ENCODE measurements around the gene CLEC4A. TPM values are rescaled to one million over a fixed set of nuclear protein-coding genes. Genes with fewer than 3 reads are reported as not detected.

CLEC4A gene
- total and polyA plus RNA-seq, 2 of the 13 experiments (the other 11 are each of a cell fraction or from before 2014, with no cell fraction given), result 0.55 TPM; not detected in 1

DNA sequence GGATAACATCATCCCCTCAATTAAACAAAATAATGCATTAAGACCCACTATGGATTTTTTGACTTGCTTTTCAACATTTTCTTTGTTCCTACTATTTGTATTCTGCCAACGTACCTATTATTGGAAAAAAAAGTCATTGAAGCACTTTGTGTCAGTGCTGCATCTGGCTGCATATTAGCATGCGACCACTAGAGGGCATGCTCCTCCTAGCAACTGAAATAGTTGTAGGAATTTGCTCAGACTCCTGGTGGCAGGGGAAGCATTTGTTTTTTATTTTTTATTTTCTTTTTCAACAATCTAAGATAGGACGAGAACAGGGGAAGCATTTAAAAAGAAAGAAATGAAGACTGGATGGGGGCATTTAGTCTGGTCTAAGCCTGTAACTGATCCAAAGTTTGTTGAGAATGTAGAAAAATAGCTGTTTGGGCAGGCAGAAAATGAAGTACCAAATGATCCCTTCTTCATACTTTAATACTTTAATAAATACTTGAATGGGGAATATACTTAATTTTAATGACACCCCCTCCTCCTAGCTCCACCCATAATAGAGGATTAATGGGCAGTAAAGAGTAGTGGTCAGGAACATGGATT lies 14.5 kb upstream of the CLEC4A start:
- ChIA-PET CTCF (ENCODE audit: low intra/inter-chr PET ratio, low total read pairs) (interaction anchor here (0.9 to 2.2 kb wide), 3 partner anchors 63 to 129 kb away, joined by 3 to 18 read pairs (median 6); no protein-coding TSS in a partner anchor), POLR2A (no interaction called here)
- Histone ChIP-seq H3K9me3 (ENCODE audit: low read length) (no peaks in the 10 kb centered on the region), H3K79me2 (ENCODE audit: insufficient read depth, low read length) (no peaks in the 10 kb centered on the region), H3K27me3 (ENCODE audit: control insufficient read depth in 1 of 2, insufficient read depth in 2 of 2, low read length in 2 of 2) (no peaks in the 10 kb centered on the region), H3K4me1 (ENCODE audit: insufficient read depth, low read length) (no peaks in the 10 kb centered on the region), H3K27ac (ENCODE audit: extremely low read length, insufficient read depth, low read length) (no peak overlapping the region), H4K20me1 (ENCODE audit: insufficient read depth, low read length) (no peaks in the 10 kb centered on the region), H3K36me3 (replicated peaks in 1 of 2; ENCODE audit: control insufficient read depth in 1 of 2, insufficient read depth in 2 of 2, low read length in 2 of 2) (no peaks in the 10 kb centered on the region), H3K4me2 (ENCODE audit: low read depth, low read length) (no peak overlapping the region), H3K4me3 (replicated peaks in 1 of 3; ENCODE audit: insufficient read depth in 1 of 3, low read depth in 2 of 3, low read length in 3 of 3) (no peak overlapping the region), H2AFZ (ENCODE audit: low read length) (no peak overlapping the region), H3K9ac (ENCODE audit: insufficient read depth, low read depth, low read length) (no peak overlapping the region)
- DNase-seq (ENCODE audit: low spot score), result peak; percentile 62
- no TSS peak for BruUV-seq (replicated peaks)
- peak; percentile 77 for FAIRE-seq
- intact Hi-C loops (cut with micrococcal nuclease; ENCODE audit: unreplicated experiment), result loop anchor here (2.0 kb wide), 1 partner anchor 128 kb away; no protein-coding TSS in a partner anchor
- ATAC-seq, result peak; percentile 70
- WGBS (ENCODE audit: low lambda C conversion rate), result 11% methylated on average over 3 of the region's 3 CpGs
- in situ Hi-C loops (cut with HindIII; ENCODE audit: extremely low pct_ligation_motif_present, low pct_unique_long_range_greater_than_20kb), result loop anchor here (25.0 kb wide), 1 partner anchor 128 kb away; the partner anchor contains the start of gene FAM90A1
- TF ChIP-seq, protein P1, sequence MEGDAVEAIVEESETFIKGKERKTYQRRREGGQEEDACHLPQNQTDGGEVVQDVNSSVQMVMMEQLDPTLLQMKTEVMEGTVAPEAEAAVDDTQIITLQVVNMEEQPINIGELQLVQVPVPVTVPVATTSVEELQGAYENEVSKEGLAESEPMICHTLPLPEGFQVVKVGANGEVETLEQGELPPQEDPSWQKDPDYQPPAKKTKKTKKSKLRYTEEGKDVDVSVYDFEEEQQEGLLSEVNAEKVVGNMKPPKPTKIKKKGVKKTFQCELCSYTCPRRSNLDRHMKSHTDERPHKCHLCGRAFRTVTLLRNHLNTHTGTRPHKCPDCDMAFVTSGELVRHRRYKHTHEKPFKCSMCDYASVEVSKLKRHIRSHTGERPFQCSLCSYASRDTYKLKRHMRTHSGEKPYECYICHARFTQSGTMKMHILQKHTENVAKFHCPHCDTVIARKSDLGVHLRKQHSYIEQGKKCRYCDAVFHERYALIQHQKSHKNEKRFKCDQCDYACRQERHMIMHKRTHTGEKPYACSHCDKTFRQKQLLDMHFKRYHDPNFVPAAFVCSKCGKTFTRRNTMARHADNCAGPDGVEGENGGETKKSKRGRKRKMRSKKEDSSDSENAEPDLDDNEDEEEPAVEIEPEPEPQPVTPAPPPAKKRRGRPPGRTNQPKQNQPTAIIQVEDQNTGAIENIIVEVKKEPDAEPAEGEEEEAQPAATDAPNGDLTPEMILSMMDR (CRISPR knock-in tag; IDR thresholded peaks at IDR 0.05), result peak; percentile 84
- peak; percentile 88 for TF ChIP-seq STAG1 (CRISPR knock-in tag; IDR thresholded peaks at IDR 0.05)
- TF ChIP-seq XRCC5 (optimal IDR thresholded peaks at IDR 0.05; ENCODE audit: low read length), result peak; percentile 54
- TF ChIP-seq RAD21 (CRISPR knock-in tag; IDR thresholded peaks at IDR 0.05), result peak; percentile 67
- TF ChIP-seq TEAD3 (CRISPR knock-in tag; optimal IDR thresholded peaks at IDR 0.05; ENCODE audit: borderline replicate concordance), result peak; percentile 42
- no peak for TF ChIP-seq FOXA1 (IDR thresholded peaks at IDR 0.05)
- TF ChIP-seq FOXA1 (CRISPR knock-in tag; IDR thresholded peaks at IDR 0.05), result no peak
- TF ChIP-seq, protein P2, sequence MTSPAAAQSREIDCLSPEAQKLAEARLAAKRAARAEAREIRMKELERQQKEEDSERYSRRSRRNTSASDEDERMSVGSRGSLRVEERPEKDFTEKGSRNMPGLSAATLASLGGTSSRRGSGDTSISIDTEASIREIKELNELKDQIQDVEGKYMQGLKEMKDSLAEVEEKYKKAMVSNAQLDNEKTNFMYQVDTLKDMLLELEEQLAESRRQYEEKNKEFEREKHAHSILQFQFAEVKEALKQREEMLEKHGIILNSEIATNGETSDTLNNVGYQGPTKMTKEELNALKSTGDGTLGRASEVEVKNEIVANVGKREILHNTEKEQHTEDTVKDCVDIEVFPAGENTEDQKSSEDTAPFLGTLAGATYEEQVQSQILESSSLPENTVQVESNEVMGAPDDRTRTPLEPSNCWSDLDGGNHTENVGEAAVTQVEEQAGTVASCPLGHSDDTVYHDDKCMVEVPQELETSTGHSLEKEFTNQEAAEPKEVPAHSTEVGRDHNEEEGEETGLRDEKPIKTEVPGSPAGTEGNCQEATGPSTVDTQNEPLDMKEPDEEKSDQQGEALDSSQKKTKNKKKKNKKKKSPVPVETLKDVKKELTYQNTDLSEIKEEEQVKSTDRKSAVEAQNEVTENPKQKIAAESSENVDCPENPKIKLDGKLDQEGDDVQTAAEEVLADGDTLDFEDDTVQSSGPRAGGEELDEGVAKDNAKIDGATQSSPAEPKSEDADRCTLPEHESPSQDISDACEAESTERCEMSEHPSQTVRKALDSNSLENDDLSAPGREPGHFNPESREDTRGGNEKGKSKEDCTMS (CRISPR knock-in tag; conservative IDR thresholded peaks at IDR 0.05), result no peak
- TF ChIP-seq, protein P3, sequence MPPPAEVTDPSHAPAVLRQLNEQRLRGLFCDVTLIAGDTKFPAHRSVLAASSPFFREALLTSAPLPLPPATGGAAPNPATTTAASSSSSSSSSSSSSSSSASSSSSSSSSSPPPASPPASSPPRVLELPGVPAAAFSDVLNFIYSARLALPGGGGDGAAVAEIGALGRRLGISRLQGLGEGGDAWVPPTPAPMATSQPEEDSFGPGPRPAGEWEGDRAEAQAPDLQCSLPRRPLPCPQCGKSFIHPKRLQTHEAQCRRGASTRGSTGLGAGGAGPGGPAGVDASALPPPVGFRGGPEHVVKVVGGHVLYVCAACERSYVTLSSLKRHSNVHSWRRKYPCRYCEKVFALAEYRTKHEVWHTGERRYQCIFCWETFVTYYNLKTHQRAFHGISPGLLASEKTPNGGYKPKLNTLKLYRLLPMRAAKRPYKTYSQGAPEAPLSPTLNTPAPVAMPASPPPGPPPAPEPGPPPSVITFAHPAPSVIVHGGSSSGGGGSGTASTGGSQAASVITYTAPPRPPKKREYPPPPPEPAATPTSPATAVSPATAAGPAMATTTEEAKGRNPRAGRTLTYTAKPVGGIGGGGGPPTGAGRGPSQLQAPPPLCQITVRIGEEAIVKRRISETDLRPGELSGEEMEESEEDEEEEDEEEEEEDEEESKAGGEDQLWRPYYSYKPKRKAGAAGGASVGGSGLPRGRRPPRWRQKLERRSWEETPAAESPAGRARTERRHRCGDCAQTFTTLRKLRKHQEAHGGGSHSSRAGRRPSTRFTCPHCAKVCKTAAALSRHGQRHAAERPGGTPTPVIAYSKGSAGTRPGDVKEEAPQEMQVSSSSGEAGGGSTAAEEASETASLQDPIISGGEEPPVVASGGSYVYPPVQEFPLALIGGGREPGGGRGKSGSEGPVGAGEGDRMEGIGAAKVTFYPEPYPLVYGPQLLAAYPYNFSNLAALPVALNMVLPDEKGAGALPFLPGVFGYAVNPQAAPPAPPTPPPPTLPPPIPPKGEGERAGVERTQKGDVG (CRISPR knock-in tag; IDR thresholded peaks at IDR 0.05; ENCODE audit: borderline replicate concordance), result no peak
- peak; percentile 85 for TF ChIP-seq SMC3 (IDR thresholded peaks at IDR 0.05; ENCODE audit: low read length)
- TF ChIP-seq NFRKB (IDR thresholded peaks at IDR 0.05), result no peak
- TF ChIP-seq, protein P4, sequence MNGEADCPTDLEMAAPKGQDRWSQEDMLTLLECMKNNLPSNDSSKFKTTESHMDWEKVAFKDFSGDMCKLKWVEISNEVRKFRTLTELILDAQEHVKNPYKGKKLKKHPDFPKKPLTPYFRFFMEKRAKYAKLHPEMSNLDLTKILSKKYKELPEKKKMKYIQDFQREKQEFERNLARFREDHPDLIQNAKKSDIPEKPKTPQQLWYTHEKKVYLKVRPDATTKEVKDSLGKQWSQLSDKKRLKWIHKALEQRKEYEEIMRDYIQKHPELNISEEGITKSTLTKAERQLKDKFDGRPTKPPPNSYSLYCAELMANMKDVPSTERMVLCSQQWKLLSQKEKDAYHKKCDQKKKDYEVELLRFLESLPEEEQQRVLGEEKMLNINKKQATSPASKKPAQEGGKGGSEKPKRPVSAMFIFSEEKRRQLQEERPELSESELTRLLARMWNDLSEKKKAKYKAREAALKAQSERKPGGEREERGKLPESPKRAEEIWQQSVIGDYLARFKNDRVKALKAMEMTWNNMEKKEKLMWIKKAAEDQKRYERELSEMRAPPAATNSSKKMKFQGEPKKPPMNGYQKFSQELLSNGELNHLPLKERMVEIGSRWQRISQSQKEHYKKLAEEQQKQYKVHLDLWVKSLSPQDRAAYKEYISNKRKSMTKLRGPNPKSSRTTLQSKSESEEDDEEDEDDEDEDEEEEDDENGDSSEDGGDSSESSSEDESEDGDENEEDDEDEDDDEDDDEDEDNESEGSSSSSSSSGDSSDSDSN (CRISPR knock-in tag; IDR thresholded peaks at IDR 0.05), result no peak
